C4-2B (cell line): ENCODE results near the gene SLC66A1.

Experiments used
- CTCF ChIP-seq: fragments of 450-650 bp; conservative IDR thresholded peaks from 2 replicates; pipeline ENCODE4 v1.5.1; 2017; ENCODE audit warnings: mild to moderate bottlenecking
- ZFX ChIP-seq: fragments of 450-650 bp; IDR thresholded peaks from 2 replicates; pipeline ENCODE4 v1.6.1; 2017

- TF ChIP-seq CTCF (no peak), ZFX (no peak)
Observed at GRCh38 chr1:19319196-19319595, 7.1 kb downstream of the SLC66A1 start.
